HG03520 (cell line): ENCODE measurements around the gene PDF.
"Not testable (repeated sequence)": the region's sequence is repeated elsewhere in the genome, so short reads cannot be mapped to it uniquely, and the experiment has no call there.

ENCODE experiments used
- ATAC-seq: cut with Tn5 transposase; IDR thresholded peaks from one replicate; pipeline ENCODE4 v1.9.1; 2021; ENCODE audit warnings: mild to moderate bottlenecking, moderate library complexity; ENCODE audit not compliant: unreplicated experiment

PDF gene

GRCh38 chr16:69318177-69318910, 12.0 kb downstream of the PDF start:
- no peak for ATAC-seq

DNA sequence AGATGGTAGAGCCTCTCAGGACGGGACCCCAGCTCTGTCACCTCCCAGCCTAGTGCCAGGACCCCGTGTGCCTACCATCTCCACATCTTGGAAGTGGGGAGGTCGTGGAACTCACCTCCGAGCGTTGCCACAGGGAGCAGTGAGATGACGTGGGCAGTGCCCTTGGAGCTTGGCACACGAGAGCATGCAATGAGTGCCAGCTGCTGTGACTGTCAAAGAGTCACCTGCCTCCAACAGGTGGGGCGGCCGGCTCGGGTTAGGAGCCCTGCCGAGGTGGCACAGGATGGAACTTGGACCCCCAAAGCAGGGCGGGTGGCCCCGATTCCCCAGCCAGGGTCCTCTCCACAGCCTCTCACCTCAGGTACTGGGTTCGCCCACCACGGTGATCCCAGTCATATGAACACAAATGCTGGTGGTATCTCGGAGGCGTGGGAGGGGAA, 13.8 kb downstream of the PDF start:
- ATAC-seq: no peak

DNA sequence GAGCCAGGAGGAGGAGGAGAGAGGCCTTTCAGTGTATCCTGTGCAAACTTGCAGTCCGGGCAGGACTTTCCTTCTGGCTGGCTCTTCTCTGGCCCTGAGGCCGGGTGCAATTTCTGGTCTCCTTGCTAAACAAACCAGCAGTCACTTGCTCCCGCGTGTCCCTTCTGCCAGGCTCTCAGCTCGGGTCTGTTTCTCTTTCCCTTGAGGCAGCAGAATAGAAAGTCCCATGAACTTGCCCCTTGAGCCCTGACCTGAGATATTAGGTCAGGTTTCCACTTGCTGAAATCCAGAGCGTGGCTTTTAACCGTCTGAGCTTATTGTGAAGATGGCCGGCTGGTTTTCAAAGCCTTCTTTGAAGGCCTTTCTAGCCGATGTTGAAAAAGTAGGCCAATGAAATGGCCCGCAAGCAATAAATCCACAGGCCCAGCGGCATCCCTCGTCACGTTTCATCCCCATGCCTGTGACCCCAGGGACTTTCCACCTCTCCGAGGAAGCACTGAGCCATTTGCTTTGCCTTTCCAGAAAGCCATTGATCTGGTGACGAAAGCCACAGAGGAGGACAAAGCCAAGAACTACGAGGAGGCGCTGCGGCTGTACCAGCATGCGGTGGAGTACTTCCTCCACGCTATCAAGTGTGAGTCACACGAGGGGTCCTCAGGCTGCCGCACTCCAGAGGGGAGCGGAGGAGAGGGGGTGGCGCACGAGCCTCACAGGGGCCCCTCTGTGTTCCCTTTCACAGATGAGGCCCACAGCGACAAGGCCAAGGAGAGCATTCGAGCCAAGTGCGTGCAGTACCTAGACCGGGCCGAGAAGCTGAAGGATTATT, 14.7 kb downstream of the PDF start:
- no peak for ATAC-seq

DNA sequence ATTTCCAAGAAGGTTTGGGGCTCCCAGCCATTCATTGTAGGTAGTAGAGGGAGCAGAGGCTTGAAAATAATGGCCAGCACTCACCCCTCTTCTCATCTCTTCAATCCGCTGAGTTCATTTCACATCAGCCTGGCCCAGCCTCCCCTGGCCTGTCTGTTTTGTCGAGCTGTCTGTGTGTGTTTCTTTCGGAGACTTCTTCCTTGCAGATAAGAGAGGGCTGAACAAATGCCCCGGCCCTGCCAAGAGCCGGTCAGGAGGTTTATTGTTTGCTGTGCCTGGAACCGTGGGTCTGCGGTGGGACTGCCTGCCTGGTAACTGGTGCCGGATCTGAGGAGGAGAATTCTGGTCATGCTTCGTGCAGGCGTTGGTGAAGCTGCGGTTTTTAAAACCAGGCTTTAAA, 15.9 kb downstream of the PDF start:
- no peak for ATAC-seq

GRCh38 chr16:69313469-69313868, 16.9 kb downstream of the PDF start:
- ATAC-seq: no peak

DNA sequence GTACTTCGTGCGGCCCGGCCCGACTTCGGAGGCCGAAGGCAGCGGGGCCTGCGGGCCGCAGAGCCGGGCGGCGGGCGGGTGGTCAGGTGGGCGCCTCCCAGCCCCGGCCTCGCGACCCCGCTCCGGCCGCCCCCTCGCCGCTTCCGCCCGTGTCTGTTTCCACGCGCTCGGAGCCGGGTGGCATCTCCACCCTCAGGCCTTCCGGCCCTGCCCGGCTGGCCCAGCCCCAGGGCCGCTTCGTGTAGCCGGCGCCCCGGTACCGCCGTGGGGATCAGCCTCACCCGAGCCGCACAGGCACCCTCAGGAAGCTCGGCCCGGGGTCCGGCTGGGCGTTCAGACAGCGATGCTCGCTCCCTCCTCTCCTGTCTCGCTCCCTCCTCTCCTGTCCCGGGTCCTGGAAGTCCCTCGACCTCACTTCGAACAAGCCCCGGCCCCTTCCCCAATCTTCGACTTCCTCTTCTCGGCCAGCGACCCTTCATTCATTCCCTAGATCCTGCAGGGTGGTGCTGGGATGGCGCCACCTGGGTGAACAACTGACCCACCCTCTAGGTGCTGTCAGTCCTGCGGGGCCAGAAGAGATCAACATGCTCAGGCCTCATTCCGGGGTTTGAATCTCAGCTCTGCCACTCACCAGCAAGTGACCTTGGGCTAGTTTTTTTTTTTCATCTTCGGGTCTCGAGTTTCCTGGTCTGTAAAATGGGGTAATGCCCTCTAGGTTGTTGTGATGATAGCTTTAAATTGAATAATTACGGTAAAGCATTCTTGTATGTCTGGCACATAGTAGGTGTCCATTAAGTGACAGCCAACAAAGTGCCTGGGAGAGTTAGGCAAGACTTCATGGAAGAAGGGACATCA, 18.6 kb downstream of the PDF start:
- ATAC-seq: peak; percentile 34

- ATAC-seq: peak; percentile 91
These were observed 19.5 kb downstream of the PDF start, which contains the start of gene VPS4A for GRCh38 chr16:69310653-69311532. Gene VPS4A (plus strand): TSS chr16:69311350. CDS start chr16:69311512, 162 bp downstream.

DNA sequence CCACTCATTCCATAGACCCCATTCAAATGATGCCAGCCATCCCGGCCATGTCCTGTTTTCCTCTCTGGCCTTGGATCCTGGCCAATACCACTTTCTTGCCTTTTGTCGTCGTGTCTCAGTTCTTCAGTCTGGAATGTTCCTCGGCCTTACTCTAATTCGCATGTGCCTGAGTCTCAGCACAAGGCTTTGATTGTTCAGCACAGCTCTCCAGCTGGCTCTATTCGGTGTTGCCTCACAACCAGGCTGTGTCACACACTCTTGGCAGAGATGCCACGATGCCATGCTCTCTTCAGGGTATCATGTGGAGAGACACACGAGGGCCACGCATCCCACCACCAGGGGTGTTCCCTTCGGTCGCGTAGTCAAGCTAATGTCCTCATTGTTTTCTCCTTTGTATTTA, 21.1 kb downstream of the PDF start:
- no peak for ATAC-seq

GRCh38 chr16:69307856-69308255, 22.5 kb downstream of the PDF start:
- no peak for ATAC-seq

DNA sequence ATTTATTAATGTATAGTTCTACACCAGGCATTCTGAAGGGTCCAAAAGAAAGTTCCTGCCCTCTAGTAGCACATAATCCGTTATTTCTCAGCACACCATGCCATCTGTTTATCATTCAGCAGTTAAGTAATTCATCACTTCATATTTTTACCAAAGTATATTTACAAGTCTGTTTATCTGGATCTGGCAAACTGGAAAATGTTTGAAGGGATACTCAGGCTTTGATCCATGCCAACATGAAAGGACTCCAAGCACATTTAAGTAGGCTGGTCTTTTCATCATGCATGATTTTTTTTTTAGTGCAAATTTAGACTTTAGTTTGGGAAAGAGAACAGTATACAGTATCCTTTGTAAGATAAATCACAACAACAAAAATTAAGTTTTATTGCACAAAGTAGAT, 23.3 kb downstream of the PDF start:
- no peak for ATAC-seq

DNA sequence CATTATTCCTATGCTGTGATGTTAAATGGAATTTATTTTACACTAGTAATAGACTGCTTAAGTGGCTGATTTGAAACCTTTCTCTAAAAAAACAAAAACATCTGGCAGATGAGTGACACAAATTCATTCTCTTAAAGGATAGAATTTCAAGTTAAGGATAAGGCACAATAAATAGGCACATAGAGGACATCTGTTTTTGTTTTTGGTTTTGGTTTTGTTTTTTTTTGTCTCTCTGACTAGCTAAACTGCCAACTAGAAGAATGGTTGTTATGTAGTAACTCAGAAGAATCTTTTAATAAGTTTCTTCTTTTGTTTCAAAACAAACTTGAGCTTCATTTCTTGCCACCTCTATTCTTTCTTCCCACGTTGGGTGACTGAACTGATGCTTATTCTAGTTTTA, 24.4 kb downstream of the PDF start:
- ATAC-seq: no peak

DNA sequence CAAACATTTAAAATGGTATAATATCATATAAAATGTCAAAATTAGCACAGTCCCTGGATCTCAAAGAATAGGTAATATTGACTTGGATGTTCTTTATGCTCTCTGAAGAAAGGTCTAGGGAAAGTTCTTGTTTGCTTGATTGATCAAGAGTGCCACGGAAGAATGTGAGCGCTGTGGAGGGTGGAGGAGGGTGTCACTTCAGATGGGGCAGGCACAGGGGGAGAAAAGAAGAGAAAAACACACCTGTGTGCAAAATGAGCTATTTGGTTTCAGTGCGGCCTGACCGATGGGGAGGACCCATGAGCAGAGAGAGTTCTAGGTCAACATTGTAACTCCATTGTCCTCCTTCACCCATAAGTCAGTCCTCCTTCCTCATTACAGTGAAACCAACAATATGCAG, 28.1 kb downstream of the PDF start:
- no peak for ATAC-seq

GRCh38 chr16:69301861-69302260, 28.5 kb downstream of the PDF start:
- no peak for ATAC-seq

- no peak for ATAC-seq
These were observed 29.2 kb downstream of the PDF start for GRCh38 chr16:69301187-69301586.

DNA sequence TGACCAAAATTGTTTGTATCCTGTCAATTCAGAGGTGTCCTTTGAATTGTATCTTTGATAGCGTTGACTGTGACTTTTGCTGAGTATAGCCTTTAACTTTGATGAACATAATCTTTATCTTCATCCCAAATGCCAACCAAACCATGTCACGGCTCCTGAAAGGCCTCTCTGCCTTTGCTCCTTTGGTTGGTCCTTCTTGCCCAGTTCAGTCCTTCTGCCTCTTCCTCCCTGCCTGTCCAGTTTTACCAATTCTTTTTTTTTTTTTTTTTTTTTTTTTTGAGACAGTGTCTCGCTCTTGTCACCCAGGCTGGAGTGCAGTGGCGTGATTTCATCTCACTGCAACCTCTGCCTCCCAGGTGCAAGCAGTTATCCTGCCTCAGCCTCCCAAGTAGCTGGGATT, 32.1 kb downstream of the PDF start:
- ATAC-seq: no peak

DNA sequence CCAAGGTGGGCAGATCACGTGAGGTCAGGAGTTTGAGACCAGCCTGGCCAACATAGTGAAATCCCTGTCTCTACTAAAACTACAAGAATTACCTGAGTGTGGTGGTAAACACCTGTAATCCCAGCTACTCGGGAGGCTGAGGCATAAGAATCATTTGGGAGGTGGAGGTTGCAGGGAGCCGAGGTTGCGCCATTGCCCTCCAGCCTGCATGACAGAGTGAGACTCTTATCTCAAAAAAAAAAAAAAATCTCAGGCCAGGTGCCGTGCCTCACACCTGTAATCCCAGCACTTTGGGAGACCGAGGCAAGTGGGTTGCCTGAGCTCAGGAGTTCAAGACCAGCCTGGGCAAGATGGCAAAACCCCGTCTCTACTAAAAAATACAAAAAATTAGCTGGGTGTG, 33.6 kb downstream of the PDF start:
- ATAC-seq: not testable (repeated sequence)

DNA sequence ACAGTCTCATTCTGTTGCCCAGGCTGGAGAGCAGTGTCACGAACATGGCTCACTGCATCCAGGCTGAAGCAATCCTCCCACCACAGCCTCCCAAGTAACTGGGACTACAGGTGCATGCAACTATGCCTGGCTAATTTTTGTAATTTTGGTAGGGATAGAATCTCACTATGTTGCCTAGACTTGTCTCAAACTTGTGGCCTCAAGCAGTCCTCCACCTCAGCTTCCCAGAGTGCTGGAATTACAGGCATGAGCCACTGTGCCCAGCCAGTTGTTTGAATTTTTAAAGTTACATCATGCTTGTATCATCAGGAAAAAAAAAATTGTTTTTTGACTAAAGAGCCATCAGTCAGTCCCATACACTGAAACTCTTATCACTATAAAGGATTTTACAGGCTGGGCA, 36.3 kb downstream of the PDF start:
- ATAC-seq: no peak

GRCh38 chr16:69293401-69293800, 37.0 kb downstream of the PDF start:
- ATAC-seq: no peak

DNA sequence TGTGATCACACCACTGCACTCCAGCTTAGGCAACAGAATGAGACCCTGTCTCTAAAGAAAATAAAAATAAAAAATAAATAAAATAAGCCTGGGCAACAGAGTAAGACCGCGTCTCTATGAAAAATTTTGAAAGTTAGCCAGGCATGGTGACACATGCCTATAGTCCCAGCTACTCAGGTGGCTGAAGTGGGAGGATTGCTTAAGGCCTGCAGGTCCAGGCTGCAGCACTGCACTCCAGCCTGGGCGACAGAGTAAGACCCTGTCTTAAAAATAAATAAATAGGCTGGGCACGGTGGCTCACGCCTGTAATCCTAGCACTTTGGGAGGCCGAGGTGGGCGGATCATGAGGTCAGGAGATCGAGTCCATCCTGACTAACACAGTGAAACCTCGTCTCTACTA, 38.7 kb downstream of the PDF start:
- ATAC-seq: not testable (repeated sequence)
